NCI-H510A treated with DMSO at 0.1 percent for 48 hours (cell line): ENCODE results near the gene FLYWCH1.
"Not testable (repeated sequence)": the region's sequence is repeated elsewhere in the genome, so short reads cannot be mapped to it uniquely, and the experiment has no call there.

ENCODE experiments used
- DNase-seq: peaks from one replicate; lab custom pipeline; 2025; lab: John Stamatoyannopoulos, UW

FLYWCH1 gene

DNA sequence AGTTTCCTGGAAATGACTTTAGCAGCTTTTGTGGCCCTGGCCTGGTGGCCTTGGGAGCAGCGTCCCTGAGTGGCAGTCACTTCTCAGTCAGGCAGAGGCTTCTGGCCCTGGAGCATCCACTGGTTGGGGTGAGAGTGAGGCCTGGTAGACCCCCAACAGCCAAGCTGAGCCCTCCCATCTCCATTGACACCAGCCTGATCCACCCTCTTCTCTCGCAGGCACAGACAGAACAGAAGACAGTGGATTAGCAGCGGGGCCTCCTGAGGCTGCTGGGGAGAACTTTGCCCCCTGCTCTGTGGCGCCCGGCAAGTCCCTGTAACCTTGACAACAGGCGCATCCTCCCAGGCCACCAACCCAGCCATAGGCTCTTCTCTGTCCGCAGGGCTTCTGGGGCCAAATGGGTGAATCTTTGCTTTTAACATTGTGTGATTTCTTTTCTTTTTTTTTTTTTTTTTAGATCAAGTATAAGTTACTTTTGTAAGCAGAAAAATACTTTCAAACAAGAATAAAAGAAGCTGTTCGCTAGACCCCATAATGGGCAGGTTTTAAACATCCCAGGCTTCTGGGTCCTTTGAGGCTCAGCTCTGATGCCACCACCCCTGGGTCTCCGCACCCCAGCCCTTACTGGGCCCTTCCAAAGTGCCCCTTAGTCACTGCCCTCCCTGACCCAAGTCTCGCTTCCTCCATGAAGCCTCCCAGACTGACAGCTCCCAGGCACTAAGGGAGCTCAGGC, 12.7 kb upstream of the FLYWCH1 start:
- no peak for DNase-seq

DNA sequence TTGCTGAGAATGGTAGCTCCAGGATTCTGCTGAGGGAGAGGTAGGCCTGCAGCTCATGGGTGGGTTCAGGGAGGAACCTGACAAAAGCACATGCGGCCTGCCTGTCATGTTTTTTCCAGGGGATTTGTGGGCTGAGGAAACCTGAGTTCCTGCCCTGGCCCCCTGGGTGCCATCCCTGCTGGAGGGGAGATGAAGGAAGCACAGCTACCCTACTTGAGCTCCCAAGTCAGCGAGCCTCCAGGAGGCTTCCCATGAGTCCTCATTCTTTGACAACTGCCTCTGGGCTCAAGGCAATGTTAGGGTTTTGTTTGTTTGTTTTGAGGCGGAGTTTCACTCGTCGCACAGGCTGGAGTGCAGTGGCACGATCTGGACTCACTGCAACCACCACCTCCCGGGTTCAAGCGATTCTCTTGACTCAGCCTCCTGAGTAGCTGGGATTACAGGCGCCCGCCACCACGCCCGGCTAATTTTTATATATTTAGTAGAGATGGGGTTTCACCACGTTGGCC, 12.1 kb upstream of the FLYWCH1 start:
- DNase-seq = no peak

DNA sequence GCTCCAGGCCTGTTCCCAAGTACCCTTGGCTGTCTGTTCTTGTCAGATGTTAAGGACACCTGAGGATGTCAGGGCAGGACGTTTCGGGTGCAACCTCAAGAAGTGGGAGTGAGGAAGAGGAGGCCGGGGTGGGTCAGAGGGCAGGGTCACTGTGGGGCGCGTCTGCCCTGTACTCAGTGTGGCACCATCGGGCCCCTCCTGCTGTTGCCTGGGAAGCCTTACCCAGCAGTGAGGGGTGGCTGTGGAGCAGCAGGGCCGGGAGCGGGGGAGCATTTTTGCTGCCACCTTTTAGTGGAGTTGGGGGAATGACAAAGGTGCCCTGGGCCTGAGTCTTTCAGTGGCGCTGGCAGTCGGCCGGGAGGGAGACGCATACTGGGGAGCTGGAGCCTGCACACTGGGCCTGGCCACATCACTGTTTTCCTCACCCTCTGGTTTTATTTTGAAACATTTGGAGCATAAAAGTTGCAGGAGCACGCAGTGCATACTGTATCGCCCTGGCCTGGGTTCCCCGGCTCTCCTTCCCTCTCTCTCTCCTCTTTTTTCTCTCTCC, 11.1 kb upstream of the FLYWCH1 start:
- DNase-seq = no peak

DNA sequence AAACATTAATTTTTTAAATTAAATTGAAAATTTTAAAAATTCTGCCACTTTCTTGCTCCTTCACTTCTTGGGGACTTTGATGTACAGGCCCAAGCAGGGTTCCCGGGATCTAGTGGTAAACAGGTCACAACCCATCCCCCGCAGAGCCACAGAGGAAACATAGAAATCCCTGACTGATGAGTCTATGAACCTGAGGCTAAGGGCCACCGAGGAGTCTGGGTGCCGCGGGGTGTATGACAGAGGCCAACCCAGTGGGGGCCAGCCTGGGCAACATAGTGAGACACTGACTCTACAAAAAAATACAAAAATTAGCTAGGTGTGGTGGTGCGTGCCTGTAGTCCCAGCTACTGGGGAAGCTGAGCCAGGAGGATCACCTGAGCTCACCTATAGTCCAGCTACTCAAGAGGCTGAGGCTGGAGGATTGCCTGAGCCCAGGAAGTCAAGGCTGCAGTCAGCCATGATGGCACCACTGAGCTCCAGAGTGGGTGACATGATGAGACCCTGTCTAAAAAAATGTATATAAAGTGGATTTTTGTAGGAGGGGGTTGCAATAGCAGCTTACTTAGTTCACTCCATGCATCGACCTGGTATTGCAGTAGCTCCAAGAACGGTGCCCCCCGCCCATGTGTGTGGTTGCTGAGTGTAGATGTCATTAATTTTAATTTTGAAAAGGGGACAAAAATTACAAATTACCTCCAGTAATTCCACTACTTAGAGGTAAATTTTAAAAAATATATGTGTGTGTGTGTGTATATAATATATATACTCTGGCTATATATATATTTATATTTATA, 9.2 kb upstream of the FLYWCH1 start:
- no peak for DNase-seq

DNA sequence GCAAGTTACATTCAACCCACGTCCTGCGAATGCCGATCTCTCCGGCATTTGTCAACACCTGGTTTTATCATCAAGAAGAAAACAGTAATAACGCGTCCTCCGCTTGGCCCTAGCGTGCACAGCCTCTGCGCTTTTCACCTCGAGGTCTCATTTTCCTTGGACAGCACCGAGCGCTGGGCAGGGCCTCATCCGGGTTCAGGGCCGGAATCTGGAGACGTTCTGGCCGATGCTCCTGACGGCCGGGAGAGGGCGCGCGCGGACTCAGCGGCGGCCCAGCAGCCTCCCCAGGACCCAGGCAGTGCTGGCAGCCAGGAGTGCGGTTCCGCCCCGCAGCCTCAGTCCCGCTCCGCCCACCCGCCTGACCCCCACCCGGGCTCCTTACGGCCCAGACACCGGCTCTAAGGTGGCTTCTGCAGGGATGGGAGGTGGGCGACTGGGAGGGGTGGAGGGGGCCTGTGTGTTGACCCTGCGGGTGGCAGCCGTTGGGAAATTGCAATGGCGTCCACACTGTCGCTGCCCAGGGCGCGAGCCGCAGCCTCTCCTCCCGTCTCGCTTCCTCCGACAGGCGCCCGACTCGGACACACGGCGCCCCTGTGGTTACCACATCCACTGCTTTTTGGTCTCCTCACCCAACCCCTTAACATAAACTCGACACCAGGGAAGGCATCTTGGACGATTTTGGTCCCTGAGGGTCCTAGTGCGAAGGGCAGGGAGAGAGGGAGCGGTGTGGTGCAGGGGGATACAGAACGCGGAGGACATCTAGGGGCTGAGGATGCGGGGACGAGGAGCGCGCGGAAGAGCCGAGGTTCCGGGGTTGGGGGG, 7.4 kb upstream of the FLYWCH1 start:
- DNase-seq = peak; percentile 80

DNA sequence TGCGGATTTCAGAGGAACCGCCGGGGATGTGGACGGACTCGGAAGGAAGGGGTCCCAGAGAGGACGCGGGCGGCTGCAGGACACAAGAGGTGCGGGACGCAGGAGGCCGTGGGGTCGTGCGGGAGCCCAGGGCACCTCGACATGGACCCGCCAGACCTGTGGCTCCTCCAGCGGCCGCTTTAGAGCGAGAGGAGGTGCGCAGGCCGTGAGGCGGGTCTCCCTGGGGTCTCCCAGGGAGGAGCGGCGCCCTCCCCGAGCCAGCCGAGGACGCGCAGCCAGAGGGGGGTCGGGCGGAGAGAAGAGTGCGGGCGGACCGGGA, 6.8 kb upstream of the FLYWCH1 start:
- DNase-seq = no peak

DNA sequence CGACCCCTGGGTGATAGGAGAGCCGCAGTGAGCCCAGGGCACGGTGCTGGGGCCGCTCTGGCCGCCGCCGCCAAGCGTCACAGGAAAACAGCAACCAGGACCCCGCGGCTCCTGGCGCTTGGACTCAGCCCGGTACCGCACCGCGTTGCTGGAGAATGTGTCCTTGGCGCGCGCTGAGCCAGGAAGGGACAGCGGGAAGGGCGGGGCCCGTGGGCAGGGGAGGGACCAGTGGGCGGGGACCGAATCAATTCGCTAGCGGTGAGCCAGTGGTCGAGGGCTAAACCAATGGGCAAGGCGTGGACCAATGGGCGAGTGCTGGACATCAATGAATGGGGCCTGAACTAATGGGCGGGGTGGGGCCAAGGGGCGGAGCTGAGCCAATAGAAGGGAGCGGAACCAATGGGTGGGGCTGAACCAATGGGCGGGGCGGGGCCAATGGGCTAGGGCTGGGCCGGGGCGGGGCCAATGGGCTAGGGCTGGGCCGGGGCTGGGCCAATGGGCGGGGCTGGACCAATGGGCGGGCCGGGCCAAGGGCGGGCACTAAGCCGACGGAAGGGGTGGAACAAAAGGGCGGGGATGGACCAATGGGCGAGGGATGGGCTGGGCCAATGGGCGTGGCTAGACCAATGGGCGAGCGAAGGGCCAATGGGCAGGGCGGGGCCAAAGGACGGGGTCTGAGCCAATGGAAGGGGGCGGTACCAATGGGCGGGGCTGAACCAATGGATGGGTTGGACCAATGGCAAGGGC, 6.3 kb upstream of the FLYWCH1 start:
- DNase-seq = peak; percentile 93

DNA sequence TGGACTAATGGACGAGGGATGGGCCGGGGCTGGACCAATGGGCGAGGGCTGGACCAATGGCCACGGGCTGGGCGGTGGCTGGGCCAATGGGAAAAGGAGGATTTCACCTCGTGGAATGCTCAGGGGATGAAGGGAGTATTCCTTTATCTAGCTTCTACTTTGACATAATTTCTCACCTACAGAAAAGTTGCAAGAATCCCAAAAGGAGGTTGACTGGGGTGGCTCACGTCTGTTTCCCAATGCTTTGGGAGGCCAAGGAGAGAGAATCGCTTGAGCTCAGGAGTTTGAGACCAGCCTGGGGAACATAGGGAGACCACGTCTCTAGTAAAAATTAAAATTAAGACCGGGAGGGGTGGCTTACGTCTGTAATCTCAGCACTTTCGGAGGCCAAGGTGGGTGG, 5.7 kb upstream of the FLYWCH1 start:
- DNase-seq = no peak

DNA sequence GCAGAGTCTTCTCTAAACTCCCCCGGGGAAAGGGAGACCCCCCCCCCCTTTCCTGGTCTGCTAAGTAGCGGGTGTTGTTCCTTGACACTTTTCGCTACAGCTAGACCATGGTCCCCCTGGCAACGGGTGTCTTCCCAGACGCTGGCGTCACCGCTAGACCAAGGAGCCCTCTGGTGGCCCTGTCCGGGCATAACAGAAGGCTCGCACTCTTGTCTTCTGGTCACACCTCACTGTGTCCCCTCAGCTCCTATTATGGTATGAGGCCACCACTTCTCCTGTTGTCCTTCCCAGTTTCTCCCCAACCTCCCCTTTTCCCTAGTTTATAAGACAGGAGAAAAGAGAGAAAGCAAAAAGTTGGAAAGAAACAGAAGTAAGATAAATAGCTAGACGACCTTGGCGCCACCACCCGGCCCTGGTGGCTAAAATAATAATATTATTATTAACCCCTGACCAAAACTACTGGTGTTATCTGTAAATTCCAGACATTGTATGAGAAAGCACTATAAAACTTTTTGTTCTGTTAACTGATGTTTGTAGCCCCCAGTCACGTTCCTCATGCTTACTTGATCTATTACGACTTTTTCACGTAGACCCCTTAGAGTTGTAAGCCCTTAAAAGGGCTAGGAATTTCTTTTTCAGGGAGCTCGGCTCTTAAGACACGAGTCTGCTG, 4.5 kb upstream of the FLYWCH1 start:
- DNase-seq = not testable (repeated sequence)

DNA sequence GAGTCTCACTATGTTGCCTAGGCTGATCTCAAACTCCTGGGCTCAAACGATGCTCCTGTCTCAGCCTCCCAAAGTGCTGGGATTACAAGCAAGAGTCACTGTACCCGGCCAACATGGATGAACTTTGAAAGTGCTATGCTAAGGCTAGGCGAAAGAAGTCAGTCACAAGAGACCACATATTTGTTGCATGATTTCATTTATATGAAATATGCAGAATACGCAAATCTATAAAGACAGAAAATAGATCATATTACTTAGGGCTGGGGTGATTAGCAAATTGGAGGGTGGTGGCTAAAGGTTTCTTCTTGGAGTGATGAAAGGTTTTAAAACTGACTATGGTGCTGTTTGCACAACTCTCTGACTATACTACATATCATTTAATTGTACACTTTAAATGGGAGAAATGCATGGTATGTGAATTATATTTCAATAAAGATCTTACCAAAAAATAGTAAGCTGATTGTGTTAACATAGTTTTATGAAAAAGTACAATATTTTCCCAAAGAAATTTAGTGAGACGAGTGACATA, 1.2 kb upstream of the FLYWCH1 start:
- DNase-seq = no peak

DNA sequence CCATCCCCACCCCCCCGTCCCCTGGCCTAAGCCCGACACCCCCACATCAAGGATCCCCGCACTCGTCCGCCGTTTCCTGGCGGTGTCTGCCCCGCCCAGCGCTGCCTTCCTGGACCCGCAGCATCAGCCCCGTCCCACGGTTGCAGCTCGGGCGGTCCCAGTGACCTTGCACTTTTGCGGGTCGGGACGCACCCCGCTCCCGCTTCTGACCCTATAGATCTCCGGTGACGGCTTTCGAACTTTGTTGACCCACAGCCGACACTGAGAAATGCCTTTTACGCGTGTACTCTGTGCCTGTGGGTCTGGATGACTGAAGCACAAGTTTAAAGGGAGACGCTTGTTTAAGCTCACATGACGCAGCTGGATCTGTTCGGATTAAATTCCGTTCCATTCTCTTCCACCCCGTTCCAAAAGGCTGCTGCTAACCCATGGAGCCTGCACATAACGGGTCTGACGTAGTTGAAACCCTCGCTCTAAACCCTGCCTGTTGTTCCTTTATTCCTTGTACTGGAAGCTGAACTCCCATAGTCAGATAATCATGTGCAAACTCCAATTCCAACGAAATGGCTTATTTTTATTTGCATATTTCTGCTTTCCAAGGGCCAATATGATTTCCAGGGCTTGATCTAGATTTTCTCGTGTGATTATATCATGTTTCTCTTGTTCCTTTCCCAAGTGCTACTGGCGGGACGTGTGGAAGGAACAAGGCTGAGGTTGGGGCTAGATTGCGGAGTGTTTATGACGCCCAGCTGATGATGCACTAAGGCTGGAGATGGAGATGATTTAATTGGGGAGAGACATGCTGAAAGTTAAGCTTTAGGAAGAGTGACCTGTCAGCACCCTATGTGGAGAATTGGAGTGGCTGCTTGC, 834 bp downstream of the FLYWCH1 start:
- peak; percentile 13 for DNase-seq

DNA sequence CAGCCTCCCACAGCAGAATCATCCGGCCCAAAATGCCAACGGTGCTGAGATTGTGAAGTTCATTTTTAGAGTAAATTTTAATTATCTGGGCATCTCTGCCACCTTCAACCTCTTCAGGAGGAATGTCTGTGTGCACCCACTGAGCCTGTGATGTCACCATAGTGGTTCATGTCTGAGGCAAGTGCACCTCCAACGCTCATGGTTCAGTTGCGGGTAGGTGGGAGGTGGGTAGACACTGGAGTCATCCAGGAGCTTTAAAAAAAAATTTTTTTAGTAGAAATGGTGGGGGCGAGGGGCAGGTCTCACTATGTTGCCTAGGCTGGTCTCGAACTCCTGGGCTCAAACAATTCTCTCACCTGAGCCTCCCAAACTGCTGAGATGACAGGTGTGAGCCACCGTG, 1.9 kb downstream of the FLYWCH1 start:
- no peak for DNase-seq

DNA sequence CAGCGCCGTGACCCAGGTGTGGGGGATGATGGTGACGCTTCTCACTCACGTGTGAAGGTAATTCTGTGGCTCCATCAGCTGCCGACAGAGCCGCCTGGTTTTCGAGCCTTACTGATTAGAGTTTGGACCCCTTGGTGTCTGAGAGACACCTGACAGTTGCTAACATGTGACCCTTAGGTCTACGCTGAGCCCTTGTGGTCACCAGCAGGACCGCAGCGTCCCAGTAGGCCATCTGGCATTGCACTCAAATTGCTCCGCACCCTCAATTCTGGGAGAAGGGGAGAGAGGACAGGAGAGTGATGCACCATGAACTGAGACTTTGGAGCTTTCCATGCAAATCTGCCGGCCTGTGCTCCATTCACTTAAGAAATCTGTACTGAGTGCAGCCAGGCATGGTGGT, 2.5 kb downstream of the FLYWCH1 start:
- DNase-seq = no peak

DNA sequence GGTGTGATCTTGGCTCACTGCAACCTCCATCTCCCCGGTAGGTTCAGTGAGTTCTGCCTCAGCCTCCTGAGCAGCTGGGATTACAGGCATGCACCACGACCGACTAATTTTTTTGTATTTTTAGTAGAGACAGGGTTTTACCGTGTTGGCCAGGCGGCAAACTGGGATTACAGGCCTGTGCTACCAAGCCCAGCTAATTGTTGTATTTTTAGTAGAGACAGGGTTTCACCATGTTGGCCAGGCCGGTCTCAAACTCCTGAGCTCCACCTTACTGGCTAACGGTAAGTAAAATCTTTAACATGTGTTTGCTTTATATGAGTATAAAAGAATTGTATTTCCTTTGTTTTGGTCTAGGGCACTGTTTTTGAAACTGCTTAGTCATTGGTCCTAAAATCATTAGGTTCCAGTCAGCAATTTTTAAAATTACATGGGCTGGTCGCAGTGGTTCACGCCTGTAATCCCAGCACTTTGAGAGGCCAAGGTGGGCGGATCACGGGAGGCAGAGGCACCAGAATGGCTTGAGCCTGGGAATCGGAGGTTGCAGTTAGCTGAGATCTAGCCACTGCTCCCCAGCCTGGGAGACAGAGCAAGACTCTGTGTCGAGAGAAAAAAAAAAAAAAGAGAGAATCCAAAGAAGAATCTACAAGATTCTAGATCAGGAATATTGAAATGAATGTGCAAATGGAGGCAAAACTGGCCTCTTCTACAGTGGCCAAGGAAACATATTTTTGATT, 3.6 kb downstream of the FLYWCH1 start:
- no peak for DNase-seq

DNA sequence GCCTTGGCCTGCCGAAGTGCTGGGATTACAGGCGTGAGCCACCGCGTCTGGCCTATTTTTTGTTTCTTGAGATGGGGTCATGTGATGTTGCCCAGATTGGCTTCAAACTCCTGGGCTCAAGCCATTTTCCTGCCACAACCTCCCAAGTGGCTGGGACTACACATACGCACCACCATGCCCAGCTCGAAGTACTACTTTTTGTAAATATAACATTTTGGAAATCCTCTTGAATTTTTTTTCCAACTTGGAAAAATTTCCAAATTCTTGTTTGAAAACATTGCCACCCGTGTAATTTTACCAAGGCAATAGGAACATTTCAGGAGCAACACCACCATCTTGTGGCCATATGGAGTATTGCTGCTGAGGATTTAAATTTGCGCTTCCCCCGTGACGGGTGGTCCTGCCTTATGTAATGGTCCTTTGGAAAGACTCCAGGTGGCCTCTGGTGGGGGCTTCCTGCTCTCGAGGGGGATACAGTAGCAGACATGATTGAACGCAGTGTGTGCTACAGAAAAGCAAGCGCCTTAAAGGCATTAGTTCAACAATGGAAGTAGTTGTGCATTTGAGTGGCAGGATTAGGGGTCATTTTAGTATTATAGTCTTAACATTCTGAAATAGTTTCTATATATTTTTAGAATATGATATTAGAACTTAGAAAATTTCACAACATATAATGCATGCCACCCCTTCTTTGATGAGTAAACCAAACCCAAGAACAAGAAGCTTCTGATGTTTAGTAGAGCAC, 8.0 kb downstream of the FLYWCH1 start:
- DNase-seq = peak; percentile 30

DNA sequence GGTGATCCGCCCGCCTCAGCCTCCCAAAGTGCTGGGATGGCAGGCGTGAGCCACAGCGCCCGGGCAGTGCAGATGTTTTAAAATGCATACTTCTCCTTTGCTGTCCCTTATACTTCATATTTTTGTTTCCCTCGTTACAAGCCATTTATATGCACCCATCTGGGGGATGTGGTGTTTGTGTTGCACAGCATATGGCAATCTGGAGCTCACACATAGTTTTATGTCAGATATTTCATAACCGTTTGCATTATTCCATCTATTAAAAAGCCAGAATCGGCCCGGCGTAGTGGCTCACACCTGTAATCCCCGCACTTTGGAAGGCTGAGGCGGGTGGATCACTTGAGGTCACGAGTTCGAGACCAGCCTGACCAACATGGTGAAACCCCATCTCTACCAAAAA, 11.8 kb downstream of the FLYWCH1 start:
- no peak for DNase-seq

DNA sequence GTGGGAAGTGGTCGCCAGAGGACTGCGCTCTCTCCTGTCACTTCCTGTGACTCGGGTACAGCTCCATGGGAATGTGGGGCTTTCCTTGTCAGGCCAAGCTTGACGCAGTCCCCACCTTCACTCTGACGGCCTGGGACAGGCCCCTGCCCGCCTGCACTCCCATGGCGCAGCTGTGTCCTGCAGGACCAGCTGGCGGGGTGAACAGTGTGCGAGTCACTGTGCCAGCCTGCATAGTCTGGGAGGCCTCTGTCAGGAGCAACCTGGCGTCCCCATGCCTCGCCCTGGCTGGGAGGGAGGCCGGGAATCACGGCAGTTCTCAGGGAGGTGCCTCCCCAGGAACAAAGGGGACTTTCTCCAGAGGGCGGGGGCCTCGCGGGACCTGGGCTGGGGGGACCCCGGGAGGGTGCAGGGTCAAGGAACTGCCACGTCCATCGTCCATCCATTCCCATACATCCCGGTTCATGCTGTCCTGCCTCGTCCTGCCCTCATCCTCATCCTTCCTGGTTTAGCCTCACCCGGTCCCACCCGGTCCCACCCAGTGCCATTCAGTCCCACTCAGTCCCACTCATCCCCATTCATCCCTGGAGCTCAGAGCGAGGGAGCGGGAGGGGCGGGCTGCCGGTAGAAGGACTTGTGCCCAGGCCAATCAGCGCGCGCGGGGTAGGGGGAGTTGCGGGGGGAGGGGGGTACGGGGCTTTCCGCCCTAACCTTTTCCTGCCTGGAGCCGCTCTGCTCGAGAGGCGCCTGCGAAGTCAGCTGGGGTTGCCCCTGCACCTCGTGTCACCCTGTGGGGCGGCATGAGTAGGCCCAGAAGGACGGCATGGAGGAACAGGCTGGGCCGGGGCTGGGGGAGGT, 13.4 kb downstream of the FLYWCH1 start:
- no peak for DNase-seq
